ENCODE measurements around the gene CIC. TPM values are rescaled to one million over a fixed set of nuclear protein-coding genes. Genes with fewer than 3 reads are reported as not detected.

CIC gene
- total and polyA plus RNA-seq, 9 of the 15 experiments (the other 6 are each of a cell fraction or from before 2014, with no cell fraction given): 0.07 to 44.7 (median 8.6) TPM

- peak; percentile 37; the same call in 1 of the 2 replicates for TF ChIP-seq ZNF511 (CRISPR knock-in tag; IDR thresholded peaks at IDR 0.05)
- no peak for TF ChIP-seq NR4A1 (CRISPR knock-in tag; IDR thresholded peaks at IDR 0.05)
- TF ChIP-seq NR4A1 (tag; IDR thresholded peaks at IDR 0.05): peak; percentile 19; the same call in 1 of the 2 replicates
- TF ChIP-seq SETDB1 (IDR thresholded peaks at IDR 0.05; ENCODE audit: low read length): no peak
- no peak; the same call in 1 of the 2 replicates for TF ChIP-seq EP400 (IDR thresholded peaks at IDR 0.05)
- peak; percentile 82 for TF ChIP-seq SAFB (IDR thresholded peaks at IDR 0.05; ENCODE audit: borderline replicate concordance, low read depth, low read length)
- 0 out of 2 replicates have a peak, but pooled peaks have one; percentile 21 for TF ChIP-seq PHF21A (IDR thresholded peaks at IDR 0.05; ENCODE audit: borderline replicate concordance, low read depth)
- peak; percentile 42 for TF ChIP-seq CHD1 (IDR thresholded peaks at IDR 0.05; ENCODE audit: low read length)
- TF ChIP-seq ZBTB26 (CRISPR knock-in tag; IDR thresholded peaks at IDR 0.05): no peak
- no peak for TF ChIP-seq RFX5 (IDR thresholded peaks at IDR 0.05; ENCODE audit: low read depth, low read length)
- TF ChIP-seq SAFB2 (IDR thresholded peaks at IDR 0.05; ENCODE audit: borderline replicate concordance, low read depth, low read length, severe bottlenecking): no peak
- peak; percentile 70; the same call in 1 of the 2 replicates for TF ChIP-seq LCOR (CRISPR knock-in tag; IDR thresholded peaks at IDR 0.05)
- TF ChIP-seq ZNF174 (CRISPR knock-in tag; IDR thresholded peaks at IDR 0.05): no peak
- TF ChIP-seq ATF7 (IDR thresholded peaks at IDR 0.05): peak; percentile 48; the same call in 1 of the 2 replicates
- no peak for TF ChIP-seq BCL6 (CRISPR knock-in tag; IDR thresholded peaks at IDR 0.05)
- no peak for TF ChIP-seq WHSC1 (IDR thresholded peaks at IDR 0.05; ENCODE audit: low read length)
- TF ChIP-seq ZBTB2 (IDR thresholded peaks at IDR 0.05): peak; percentile 90; the same call in 1 of the 2 replicates
- peak; percentile 42; the same call in 1 of the 2 replicates for TF ChIP-seq SUPT5H (IDR thresholded peaks at IDR 0.05)
- TF ChIP-seq ZBED1 (IDR thresholded peaks at IDR 0.05): no peak
- peak; percentile 73 for TF ChIP-seq GATA2 (CRISPR knock-in tag; IDR thresholded peaks at IDR 0.05)
- TF ChIP-seq NFE2L1 (tag; IDR thresholded peaks at IDR 0.05; ENCODE audit: borderline replicate concordance, low read depth): no peak
- no peak for TF ChIP-seq SPI1 (IDR thresholded peaks at IDR 0.05; ENCODE audit: borderline replicate concordance, low read depth, low read length)
- TF ChIP-seq RBM34 (IDR thresholded peaks at IDR 0.05; ENCODE audit: borderline replicate concordance, insufficient read depth, low read length): no peak
- TF ChIP-seq TGIF2 (CRISPR knock-in tag; IDR thresholded peaks at IDR 0.05): no peak
- TF ChIP-seq MAZ (CRISPR knock-in tag; conservative IDR thresholded peaks at IDR 0.05 in 1 of 2, IDR thresholded peaks at IDR 0.05 in 1 of 2): peak; percentile 92 to 93
- 0 out of 2 replicates have a peak, but pooled peaks have one; percentile 40 for TF ChIP-seq HDAC2 (IDR thresholded peaks at IDR 0.05)
- peak; percentile 75; the same call in 1 of the 2 replicates for TF ChIP-seq FOXK1 (CRISPR knock-in tag; IDR thresholded peaks at IDR 0.05; ENCODE audit: borderline replicate concordance)
Measured at GRCh38 chr19:42279902-42280814, 11.1 kb downstream of the CIC start (continued).
